ELF-1 (cell line): ENCODE measurements around the gene DNAI4.
"Not testable (repeated sequence)": the region's sequence is repeated elsewhere in the genome, so short reads cannot be mapped to it uniquely, and the experiment has no call there.

ENCODE experiments used
- DNase-seq: peaks from one replicate; pipeline ENCODE4 v3.0.0-alpha.2; 2016; ENCODE audit warnings: low read depth, low spot score

The DNAI4 gene, protein sequence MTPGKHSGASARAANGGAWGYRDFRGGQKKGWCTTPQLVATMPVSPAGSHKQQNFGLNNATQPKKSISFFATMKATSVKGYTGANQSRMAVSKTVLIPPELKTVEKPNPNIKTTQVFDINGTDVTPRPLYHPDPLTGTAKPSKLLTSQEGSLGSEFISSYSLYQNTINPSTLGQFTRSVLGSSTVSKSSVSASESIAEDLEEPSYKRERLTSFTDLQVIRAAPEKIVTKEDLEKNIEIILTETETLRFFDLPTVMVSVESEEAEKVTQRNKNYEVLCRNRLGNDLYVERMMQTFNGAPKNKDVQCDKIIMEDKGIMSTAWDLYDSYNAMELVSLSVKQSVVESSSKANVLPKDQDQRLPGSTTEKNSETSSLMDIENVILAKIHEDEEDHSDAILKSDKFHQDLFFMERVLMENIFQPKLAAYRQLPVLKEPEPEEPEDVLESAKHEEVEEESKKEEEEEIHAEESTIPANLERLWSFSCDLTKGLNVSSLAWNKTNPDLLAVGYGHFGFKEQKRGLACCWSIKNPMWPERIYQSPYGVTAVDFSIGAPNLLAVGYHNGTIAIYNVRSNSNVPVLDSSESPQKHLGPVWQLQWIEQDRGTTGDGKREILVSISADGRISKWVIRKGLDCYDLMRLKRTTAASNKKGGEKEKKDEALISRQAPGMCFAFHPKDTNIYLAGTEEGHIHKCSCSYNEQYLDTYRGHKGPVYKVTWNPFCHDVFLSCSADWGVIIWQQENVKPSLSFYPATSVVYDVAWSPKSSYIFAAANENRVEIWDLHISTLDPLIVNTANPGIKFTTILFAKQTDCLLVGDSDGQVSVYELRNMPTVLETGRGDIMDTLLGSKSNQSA

GRCh38 chr1:66924756-66925557 is at the start of gene DNAI4, which contains the start of gene MIER1:
Gene DNAI4, minus strand, starts transcription at chr1:66924856. Its CDS starts 25 bp downstream, at chr1:66924831.
Gene MIER1, plus strand, starts transcription at chr1:66924990. Its CDS starts 39 bp downstream, at chr1:66925029.
- peak; percentile 99 for DNase-seq

DNA sequence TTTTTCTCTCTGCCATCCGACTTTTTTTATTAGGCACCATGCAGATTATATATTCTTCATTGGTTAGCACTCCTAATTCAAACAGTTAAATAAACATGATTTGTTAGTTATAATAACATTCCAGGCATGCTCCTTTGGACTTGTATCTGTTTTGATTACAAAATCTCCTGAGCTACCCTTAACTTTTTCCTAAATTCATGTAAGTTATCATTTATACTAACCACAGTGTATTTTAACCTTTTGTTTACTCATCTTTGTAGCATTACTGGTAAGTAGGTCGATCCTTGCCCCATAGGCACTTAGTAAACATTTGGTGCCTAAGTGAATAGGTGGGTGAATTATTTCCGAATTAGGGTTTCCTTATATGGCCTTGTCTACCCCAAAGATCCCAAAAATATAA is 43.9 kb upstream of the DNAI4 start:
- no peak for DNase-seq

DNA sequence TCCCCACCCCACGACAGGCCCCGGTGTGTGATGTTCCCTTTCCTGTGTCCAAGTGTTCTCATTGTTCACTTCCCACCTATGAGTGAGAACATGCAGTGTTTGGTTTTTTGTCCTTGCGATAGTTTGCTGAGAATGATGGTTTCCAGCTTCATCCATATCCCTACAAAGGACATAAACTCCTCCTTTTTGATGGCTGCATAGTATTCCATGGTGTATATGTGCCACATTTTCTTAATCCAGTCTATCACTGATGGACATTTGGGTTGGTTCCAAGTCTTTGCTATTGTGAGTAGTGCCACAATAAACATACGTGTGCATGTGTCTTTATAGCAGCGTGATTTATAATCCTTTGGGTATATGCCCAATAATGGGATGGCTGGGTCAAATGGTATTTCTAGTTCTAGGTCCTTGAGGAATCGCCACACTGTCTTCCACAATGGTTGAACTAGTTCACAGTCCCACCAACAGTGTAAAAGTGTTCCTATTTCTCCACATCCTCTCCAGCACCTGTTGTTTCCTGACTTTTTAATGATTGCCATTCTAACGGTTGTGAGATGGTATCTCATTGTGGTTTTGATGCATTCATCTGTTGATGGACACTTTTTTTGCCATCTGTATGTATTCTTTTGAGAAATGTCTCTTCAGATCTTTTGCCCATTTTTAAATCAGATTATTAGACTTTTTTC is 41.7 kb upstream of the DNAI4 start:
- DNase-seq, result not testable (repeated sequence)

- no peak for DNase-seq
Observed at GRCh38 chr1:66957938-66958337, 33.3 kb upstream of the DNAI4 start.

GRCh38 chr1:66954208-66954607 is 29.6 kb upstream of the DNAI4 start:
- no peak for DNase-seq

GRCh38 chr1:66951513-66951912 is 26.9 kb upstream of the DNAI4 start:
- no peak for DNase-seq

DNA sequence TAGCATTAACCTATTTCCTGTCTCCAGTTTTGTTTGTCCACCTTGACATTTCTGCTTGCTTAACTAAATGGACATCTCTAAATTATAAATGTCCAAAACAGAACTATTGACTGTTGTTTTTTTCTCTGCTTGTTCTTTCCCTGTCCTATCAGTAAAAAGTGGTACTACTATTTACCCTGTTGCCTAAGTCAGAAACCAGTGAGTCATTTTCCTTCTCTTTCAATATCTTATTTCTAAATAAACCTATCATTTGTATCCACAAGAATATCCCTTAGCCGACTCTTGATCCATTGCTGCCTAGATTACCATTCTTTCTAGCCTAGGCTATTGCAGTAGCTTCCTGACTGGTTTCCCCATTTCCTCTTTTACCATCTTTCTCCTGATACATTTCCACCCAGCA is 22.6 kb upstream of the DNAI4 start:
- no peak for DNase-seq

- no peak for DNase-seq
Observed at GRCh38 chr1:66945316-66945715, 20.7 kb upstream of the DNAI4 start.

- no peak for DNase-seq
Observed at GRCh38 chr1:66944330-66945274, 19.9 kb upstream of the DNAI4 start.

- no peak for DNase-seq
Observed at GRCh38 chr1:66943361-66943969, 18.8 kb upstream of the DNAI4 start.

- no peak for DNase-seq
Observed at GRCh38 chr1:66940981-66941380, 16.3 kb upstream of the DNAI4 start.

GRCh38 chr1:66938613-66939012 is 14.0 kb upstream of the DNAI4 start:
- DNase-seq, result no peak

DNA sequence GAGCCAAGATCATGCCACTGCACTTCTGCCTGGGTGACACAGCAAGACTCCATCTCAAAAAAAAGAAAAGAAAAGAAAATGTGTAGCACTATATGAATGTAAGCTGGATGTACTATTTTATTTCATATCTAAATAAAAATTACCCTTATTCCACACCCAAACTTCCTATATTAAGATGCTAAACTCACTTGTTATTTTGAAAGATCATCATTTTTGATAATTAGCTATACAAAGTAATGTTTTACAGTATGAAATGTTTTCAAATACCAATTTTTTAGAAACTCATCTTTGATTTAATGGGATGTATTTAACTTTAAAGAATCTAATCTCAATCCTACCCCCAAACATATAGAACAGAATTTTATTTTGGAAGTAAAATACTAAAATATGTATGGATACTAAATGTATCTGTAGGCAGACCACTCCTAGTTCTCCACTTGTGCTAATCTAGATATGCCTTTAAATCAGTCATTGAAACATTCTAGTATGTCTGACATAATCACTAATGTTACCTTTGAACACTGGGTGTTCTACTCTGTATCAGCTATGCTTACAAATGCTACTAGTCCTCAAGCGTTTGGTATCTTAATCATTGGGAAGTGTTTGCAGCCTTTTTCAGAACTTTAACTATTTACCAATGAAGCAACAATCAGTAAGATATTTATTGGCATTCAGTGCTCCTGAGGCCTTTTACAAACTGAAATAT is 13.0 kb upstream of the DNAI4 start:
- DNase-seq, result no peak

GRCh38 chr1:66933887-66934700 is 9.4 kb upstream of the DNAI4 start:
- DNase-seq, result no peak

DNA sequence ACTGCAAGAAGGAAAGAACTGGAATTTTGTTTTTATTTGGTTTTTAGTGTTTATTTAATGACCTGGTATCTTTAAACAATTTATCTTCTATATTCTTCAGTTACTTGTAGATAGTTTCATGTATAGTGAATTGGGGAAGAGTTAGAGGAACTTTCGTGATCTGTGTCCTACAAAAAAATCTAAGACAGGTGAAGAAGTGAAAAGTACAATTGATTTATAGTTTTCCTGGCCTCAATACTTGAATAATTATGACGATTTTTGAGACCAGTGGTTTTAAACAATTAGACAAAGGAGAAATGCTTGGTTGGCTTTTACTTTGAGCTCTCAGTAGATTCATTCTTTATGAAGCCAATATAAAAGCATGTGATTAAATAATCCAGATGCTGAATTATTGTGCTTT is 7.6 kb upstream of the DNAI4 start:
- no peak for DNase-seq

DNA sequence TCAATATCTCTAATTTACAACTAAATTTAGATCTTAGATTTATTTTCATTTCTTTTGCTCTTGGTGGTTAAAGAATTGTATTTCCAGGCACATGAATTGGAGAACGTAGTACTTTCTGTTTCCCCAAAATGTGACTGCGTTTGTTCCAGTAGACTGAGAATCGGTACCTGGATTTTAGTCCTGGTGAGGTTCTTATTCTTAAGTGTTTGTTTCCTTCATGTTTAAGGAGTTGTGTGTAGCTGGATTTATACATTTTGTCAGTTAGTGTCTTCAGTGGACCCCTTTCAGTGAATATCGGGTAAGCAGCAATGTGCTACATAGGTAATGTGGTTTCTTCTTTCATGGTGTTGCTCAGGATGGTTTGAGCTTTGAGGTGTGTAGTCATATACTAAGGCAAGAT is 6.9 kb upstream of the DNAI4 start:
- no peak for DNase-seq

DNA sequence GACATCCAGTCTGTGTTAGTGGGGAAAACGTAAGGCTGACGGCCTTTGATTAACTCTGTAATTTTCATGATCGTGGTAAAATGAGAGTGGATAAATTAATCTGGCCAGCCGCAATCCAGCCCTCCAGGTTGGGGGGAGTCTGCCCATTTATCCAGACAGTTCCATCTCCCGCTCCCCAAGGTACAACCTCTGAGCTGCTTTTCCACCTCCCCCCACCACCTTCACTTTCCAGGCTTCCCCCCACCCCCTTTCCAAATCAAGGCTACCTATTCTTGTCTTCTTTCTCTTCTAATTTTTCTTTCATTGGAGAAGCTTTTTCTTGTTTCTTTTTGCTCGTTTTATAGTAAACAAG is 6.1 kb upstream of the DNAI4 start:
- no peak for DNase-seq
